ENCODE data around the gene ADAM8.

DNA sequence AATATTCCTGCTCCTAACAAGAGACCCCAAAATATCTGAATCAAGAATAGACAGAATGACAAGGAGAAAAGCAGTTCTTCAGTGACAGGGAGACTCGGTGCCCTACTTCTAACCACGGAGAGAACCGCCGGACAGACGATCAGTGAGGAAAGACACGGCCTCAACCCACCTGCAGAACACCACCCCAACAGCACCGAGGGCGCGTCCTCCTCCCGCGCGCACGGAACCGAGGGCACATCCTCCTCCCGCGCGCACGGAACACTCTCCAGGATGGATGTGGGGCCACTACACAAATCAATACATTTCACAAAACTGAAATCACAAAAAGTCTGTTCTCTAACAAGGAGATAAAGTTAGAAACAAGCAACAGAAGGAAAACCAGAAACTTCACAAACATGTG lies 9.7 kb upstream of the ADAM8 start:
- no peak for TF ChIP-seq ELF1 (IDR thresholded peaks at IDR 0.05)
- no peak for TF ChIP-seq EP300 (IDR thresholded peaks at IDR 0.05; ENCODE audit: borderline replicate concordance in 1 of 2, low read depth in 1 of 2, low read length in 1 of 2)
- TF ChIP-seq NFIC (IDR thresholded peaks at IDR 0.05; ENCODE audit: borderline replicate concordance) = no peak
- TF ChIP-seq, protein P1, sequence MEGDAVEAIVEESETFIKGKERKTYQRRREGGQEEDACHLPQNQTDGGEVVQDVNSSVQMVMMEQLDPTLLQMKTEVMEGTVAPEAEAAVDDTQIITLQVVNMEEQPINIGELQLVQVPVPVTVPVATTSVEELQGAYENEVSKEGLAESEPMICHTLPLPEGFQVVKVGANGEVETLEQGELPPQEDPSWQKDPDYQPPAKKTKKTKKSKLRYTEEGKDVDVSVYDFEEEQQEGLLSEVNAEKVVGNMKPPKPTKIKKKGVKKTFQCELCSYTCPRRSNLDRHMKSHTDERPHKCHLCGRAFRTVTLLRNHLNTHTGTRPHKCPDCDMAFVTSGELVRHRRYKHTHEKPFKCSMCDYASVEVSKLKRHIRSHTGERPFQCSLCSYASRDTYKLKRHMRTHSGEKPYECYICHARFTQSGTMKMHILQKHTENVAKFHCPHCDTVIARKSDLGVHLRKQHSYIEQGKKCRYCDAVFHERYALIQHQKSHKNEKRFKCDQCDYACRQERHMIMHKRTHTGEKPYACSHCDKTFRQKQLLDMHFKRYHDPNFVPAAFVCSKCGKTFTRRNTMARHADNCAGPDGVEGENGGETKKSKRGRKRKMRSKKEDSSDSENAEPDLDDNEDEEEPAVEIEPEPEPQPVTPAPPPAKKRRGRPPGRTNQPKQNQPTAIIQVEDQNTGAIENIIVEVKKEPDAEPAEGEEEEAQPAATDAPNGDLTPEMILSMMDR (IDR thresholded peaks at IDR 0.05) = no peak
- no peak for TF ChIP-seq RFX5 (IDR thresholded peaks at IDR 0.05; ENCODE audit: low read length)
- no peak for TF ChIP-seq JUND (IDR thresholded peaks at IDR 0.05)
- TF ChIP-seq GABPA (IDR thresholded peaks at IDR 0.05; ENCODE audit: low read depth) = no peak
- TF ChIP-seq, protein P2, sequence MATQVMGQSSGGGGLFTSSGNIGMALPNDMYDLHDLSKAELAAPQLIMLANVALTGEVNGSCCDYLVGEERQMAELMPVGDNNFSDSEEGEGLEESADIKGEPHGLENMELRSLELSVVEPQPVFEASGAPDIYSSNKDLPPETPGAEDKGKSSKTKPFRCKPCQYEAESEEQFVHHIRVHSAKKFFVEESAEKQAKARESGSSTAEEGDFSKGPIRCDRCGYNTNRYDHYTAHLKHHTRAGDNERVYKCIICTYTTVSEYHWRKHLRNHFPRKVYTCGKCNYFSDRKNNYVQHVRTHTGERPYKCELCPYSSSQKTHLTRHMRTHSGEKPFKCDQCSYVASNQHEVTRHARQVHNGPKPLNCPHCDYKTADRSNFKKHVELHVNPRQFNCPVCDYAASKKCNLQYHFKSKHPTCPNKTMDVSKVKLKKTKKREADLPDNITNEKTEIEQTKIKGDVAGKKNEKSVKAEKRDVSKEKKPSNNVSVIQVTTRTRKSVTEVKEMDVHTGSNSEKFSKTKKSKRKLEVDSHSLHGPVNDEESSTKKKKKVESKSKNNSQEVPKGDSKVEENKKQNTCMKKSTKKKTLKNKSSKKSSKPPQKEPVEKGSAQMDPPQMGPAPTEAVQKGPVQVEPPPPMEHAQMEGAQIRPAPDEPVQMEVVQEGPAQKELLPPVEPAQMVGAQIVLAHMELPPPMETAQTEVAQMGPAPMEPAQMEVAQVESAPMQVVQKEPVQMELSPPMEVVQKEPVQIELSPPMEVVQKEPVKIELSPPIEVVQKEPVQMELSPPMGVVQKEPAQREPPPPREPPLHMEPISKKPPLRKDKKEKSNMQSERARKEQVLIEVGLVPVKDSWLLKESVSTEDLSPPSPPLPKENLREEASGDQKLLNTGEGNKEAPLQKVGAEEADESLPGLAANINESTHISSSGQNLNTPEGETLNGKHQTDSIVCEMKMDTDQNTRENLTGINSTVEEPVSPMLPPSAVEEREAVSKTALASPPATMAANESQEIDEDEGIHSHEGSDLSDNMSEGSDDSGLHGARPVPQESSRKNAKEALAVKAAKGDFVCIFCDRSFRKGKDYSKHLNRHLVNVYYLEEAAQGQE (IDR thresholded peaks at IDR 0.05; ENCODE audit: low read depth, low read length) = no peak
- TF ChIP-seq, protein P3, sequence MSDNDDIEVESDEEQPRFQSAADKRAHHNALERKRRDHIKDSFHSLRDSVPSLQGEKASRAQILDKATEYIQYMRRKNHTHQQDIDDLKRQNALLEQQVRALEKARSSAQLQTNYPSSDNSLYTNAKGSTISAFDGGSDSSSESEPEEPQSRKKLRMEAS (IDR thresholded peaks at IDR 0.05; ENCODE audit: low read depth) = no peak
- TF ChIP-seq MEF2A (IDR thresholded peaks at IDR 0.05; ENCODE audit: borderline replicate concordance, low read depth) = no peak
- TF ChIP-seq SMC3 (IDR thresholded peaks at IDR 0.05; ENCODE audit: low read depth, low read length) = no peak
- TF ChIP-seq POLR2AphosphoS5 (IDR thresholded peaks at IDR 0.05; ENCODE audit: low read depth, low read length) = no peak
- no peak for TF ChIP-seq TAF1 (IDR thresholded peaks at IDR 0.05; ENCODE audit: borderline replicate concordance, low read depth, low read length)
- no peak for TF ChIP-seq CHD2 (IDR thresholded peaks at IDR 0.05; ENCODE audit: low read length, partially characterized antibody)
